ENCODE data around the gene YPEL3.

The YPEL3 gene

GRCh38 chr16:30065943-30066760 is 29.9 kb downstream of the YPEL3 start:
- peak overlapping the region; percentile 100 for H3K9ac ChIP-seq (ENCODE audit: low read length)
- no peaks in the 10 kb centered on the region for H3K27me3 ChIP-seq (replicated peaks; ENCODE audit: control insufficient read depth, insufficient read depth, low read length)
- peak; percentile 81 for DNase-seq (ENCODE audit: low read depth)
- H3K36me3 ChIP-seq (ENCODE audit: control insufficient read depth, insufficient read depth, low read length, severe bottlenecking), result peaks cover 50% of the 10 kb centered on the region
- H3K4me1 ChIP-seq (ENCODE audit: control insufficient read depth, insufficient read depth, low read length), result peaks cover 55% of the 10 kb centered on the region
- H3K4me3 ChIP-seq (ENCODE audit: low read length), result peak overlapping the region; percentile 99
- no peaks in the 10 kb centered on the region for H3K9me3 ChIP-seq (ENCODE audit: control insufficient read depth, low read length)

GRCh38 chr16:30065102-30065942 is 30.7 kb downstream of the YPEL3 start, which contains the start of gene ALDOA:
ALDOA (plus strand) TSS chr16:30065760; CDS start chr16:30066898, 1,138 bp downstream.
- DNase-seq (ENCODE audit: low read depth), result peak; percentile 99
- Histone ChIP-seq H3K9me3 (ENCODE audit: control insufficient read depth, low read length) (no peaks in the 10 kb centered on the region), H3K9ac (ENCODE audit: low read length) (peak within 1 kb of the TSS; percentile 100), H3K4me3 (ENCODE audit: low read length) (peak within 1 kb of the TSS; percentile 99), H3K36me3 (ENCODE audit: control insufficient read depth, insufficient read depth, low read length, severe bottlenecking) (peaks cover 42% of the 10 kb centered on the region), H3K27me3 (replicated peaks; ENCODE audit: control insufficient read depth, insufficient read depth, low read length) (no peaks in the 10 kb centered on the region), H3K4me1 (ENCODE audit: control insufficient read depth, insufficient read depth, low read length) (peaks cover 55% of the 10 kb centered on the region)

GRCh38 chr16:30064729-30065101 is 31.3 kb downstream of the YPEL3 start:
- H3K4me1 ChIP-seq (ENCODE audit: control insufficient read depth, insufficient read depth, low read length), result peaks cover 54% of the 10 kb centered on the region
- peak overlapping the region; percentile 100 for H3K9ac ChIP-seq (ENCODE audit: low read length)
- DNase-seq (ENCODE audit: low read depth), result no peak
- no peaks in the 10 kb centered on the region for H3K27me3 ChIP-seq (replicated peaks; ENCODE audit: control insufficient read depth, insufficient read depth, low read length)
- H3K4me3 ChIP-seq (ENCODE audit: low read length), result peak overlapping the region; percentile 89
- no peaks in the 10 kb centered on the region for H3K9me3 ChIP-seq (ENCODE audit: control insufficient read depth, low read length)
- peaks cover 36% of the 10 kb centered on the region for H3K36me3 ChIP-seq (ENCODE audit: control insufficient read depth, insufficient read depth, low read length, severe bottlenecking)

GRCh38 chr16:30063893-30064728 is 31.9 kb downstream of the YPEL3 start:
- Histone ChIP-seq H3K36me3 (ENCODE audit: control insufficient read depth, insufficient read depth, low read length, severe bottlenecking) (peaks cover 30% of the 10 kb centered on the region), H3K9ac (ENCODE audit: low read length) (peak overlapping the region; percentile 100), H3K4me1 (ENCODE audit: control insufficient read depth, insufficient read depth, low read length) (peaks cover 48% of the 10 kb centered on the region), H3K27me3 (replicated peaks; ENCODE audit: control insufficient read depth, insufficient read depth, low read length) (no peaks in the 10 kb centered on the region), H3K9me3 (ENCODE audit: control insufficient read depth, low read length) (no peaks in the 10 kb centered on the region), H3K4me3 (ENCODE audit: low read length) (peak overlapping the region; percentile 89)
- peak; percentile 46 for DNase-seq (ENCODE audit: low read depth)

- DNase-seq (ENCODE audit: low read depth), result no peak
Observed at GRCh38 chr16:30063278-30063892, 32.6 kb downstream of the YPEL3 start.

GRCh38 chr16:30060836-30061554 is 35.0 kb downstream of the YPEL3 start:
- H3K4me3 ChIP-seq (ENCODE audit: low read length), result no peak overlapping the region
- H3K27me3 ChIP-seq (replicated peaks; ENCODE audit: control insufficient read depth, insufficient read depth, low read length), result no peaks in the 10 kb centered on the region
- no peaks in the 10 kb centered on the region for H3K36me3 ChIP-seq (ENCODE audit: control insufficient read depth, insufficient read depth, low read length, severe bottlenecking)
- peaks cover 28% of the 10 kb centered on the region for H3K4me1 ChIP-seq (ENCODE audit: control insufficient read depth, insufficient read depth, low read length)
- no peak for DNase-seq (ENCODE audit: low read depth)
- H3K9ac ChIP-seq (ENCODE audit: low read length), result no peak overlapping the region
- no peaks in the 10 kb centered on the region for H3K9me3 ChIP-seq (ENCODE audit: control insufficient read depth, low read length)

More at GRCh38 chr16:30063278-30063892, 32.6 kb downstream of the YPEL3 start:
- Histone ChIP-seq H3K4me3 (ENCODE audit: low read length) (peak overlapping the region; percentile 89), H3K9me3 (ENCODE audit: control insufficient read depth, low read length) (no peaks in the 10 kb centered on the region), H3K9ac (ENCODE audit: low read length) (peak overlapping the region; percentile 100), H3K36me3 (ENCODE audit: control insufficient read depth, insufficient read depth, low read length, severe bottlenecking) (peaks cover 23% of the 10 kb centered on the region), H3K27me3 (replicated peaks; ENCODE audit: control insufficient read depth, insufficient read depth, low read length) (no peaks in the 10 kb centered on the region), H3K4me1 (ENCODE audit: control insufficient read depth, insufficient read depth, low read length) (peaks cover 40% of the 10 kb centered on the region)

- DNase-seq (ENCODE audit: low read depth), result no peak
- Histone ChIP-seq H3K9me3 (ENCODE audit: control insufficient read depth, low read length) (no peaks in the 10 kb centered on the region), H3K27me3 (replicated peaks; ENCODE audit: control insufficient read depth, insufficient read depth, low read length) (no peaks in the 10 kb centered on the region), H3K9ac (ENCODE audit: low read length) (no peak overlapping the region), H3K36me3 (ENCODE audit: control insufficient read depth, insufficient read depth, low read length, severe bottlenecking) (no peaks in the 10 kb centered on the region), H3K4me1 (ENCODE audit: control insufficient read depth, insufficient read depth, low read length) (peaks cover 28% of the 10 kb centered on the region), H3K4me3 (ENCODE audit: low read length) (no peak overlapping the region)
Observed at GRCh38 chr16:30060346-30060745, 35.7 kb downstream of the YPEL3 start.

- no peak for DNase-seq (ENCODE audit: low read depth)
- Histone ChIP-seq H3K4me1 (ENCODE audit: control insufficient read depth, insufficient read depth, low read length) (peaks cover 7% of the 10 kb centered on the region), H3K36me3 (ENCODE audit: control insufficient read depth, insufficient read depth, low read length, severe bottlenecking) (no peaks in the 10 kb centered on the region), H3K4me3 (ENCODE audit: low read length) (no peak overlapping the region), H3K27me3 (replicated peaks; ENCODE audit: control insufficient read depth, insufficient read depth, low read length) (no peaks in the 10 kb centered on the region), H3K9me3 (ENCODE audit: control insufficient read depth, low read length) (no peaks in the 10 kb centered on the region), H3K9ac (ENCODE audit: low read length) (no peak overlapping the region)
Observed at GRCh38 chr16:30054959-30055553, 41.0 kb downstream of the YPEL3 start.

- no peak for DNase-seq (ENCODE audit: low read depth)
- H3K4me3 ChIP-seq (ENCODE audit: low read length), result peak overlapping the region; percentile 26
- no peaks in the 10 kb centered on the region for H3K9me3 ChIP-seq (ENCODE audit: control insufficient read depth, low read length)
- H3K9ac ChIP-seq (ENCODE audit: low read length), result no peak overlapping the region
- no peaks in the 10 kb centered on the region for H3K27me3 ChIP-seq (replicated peaks; ENCODE audit: control insufficient read depth, insufficient read depth, low read length)
- peaks cover 5% of the 10 kb centered on the region for H3K4me1 ChIP-seq (ENCODE audit: control insufficient read depth, insufficient read depth, low read length)
- H3K36me3 ChIP-seq (ENCODE audit: control insufficient read depth, insufficient read depth, low read length, severe bottlenecking), result no peaks in the 10 kb centered on the region
Observed at GRCh38 chr16:30054451-30054850, 41.6 kb downstream of the YPEL3 start.

Data from adipocyte (in vitro differentiated cells).